Endothelial cell of umbilical vein (primary cell): ENCODE data around the gene AIRE.

Experiments
- CTCF ChIP-seq, 2 donors: IDR thresholded peaks; 1 replicate in 1 of 2; 2 replicates in 1 of 2; pipeline ENCODE4 v1.5.1; 2011; ENCODE audit warnings: low read length in 2 of 2, mild to moderate bottlenecking in 2 of 2, moderate library complexity in 2 of 2, control low read depth in 1 of 2, inconsistent platforms in 1 of 2, low read depth in 1 of 2; ENCODE audit not compliant: insufficient read depth in 1 of 2; ENCODE audit errors: extremely low read depth in 1 of 2
- GATA2 ChIP-seq: IDR thresholded peaks from 2 replicates; pipeline ENCODE4 v1.7.0; 2011; ENCODE audit warnings: low read depth, mild to moderate bottlenecking, moderate library complexity, mixed read lengths, low read length; ENCODE audit not compliant: insufficient read length, insufficient read depth
- POLR2A ChIP-seq: IDR thresholded peaks from 2 replicates; pipeline ENCODE4 v1.6.1; 2012; ENCODE audit warnings: low read depth, mild to moderate bottlenecking, control low read depth, low read length
- POLR2AphosphoS5 ChIP-seq: IDR thresholded peaks from 2 replicates; pipeline ENCODE4 v1.6.1; 2012; ENCODE audit warnings: low read depth, mild to moderate bottlenecking, control low read depth, low read length, moderate library complexity; ENCODE audit not compliant: insufficient read depth

DNA sequence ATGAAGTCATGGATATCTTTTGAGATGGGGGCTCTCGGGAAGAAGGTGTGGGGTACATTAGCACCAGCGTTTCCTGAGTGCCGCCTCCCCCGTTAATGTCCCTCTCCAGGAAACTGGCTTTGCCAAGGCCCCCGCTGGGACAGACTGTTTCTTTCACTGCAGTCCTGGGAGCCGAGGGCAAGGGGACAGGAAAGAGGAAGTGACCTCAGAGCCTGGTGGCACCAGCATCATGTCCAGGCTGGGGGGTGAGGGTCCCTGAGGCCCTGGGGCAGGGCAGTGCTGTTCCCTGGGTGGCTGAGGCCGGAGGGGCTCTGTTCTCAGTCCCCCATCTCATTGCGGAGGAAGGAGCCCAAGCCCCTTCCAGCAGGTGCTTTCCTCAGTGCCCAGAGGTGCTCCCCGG lies 20.0 kb downstream of the AIRE start:
- TF ChIP-seq CTCF (IDR thresholded peaks at IDR 0.05; ENCODE audit: extremely low read depth in 1 of 2, insufficient read depth in 1 of 2, low read depth in 1 of 2, low read length in 2 of 2) (no peak), GATA2 (no peak), POLR2AphosphoS5 (no peak), POLR2A (no peak)
